Ecto neural progenitor cell (in vitro differentiated cells): ENCODE results near the gene B3GALNT1.

ENCODE experiments used
- DNase-seq: peaks from one replicate; pipeline ENCODE4 v3.0.0-alpha.2; 2018; ENCODE audit warnings: low spot score

The B3GALNT1 gene, protein sequence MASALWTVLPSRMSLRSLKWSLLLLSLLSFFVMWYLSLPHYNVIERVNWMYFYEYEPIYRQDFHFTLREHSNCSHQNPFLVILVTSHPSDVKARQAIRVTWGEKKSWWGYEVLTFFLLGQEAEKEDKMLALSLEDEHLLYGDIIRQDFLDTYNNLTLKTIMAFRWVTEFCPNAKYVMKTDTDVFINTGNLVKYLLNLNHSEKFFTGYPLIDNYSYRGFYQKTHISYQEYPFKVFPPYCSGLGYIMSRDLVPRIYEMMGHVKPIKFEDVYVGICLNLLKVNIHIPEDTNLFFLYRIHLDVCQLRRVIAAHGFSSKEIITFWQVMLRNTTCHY

DNA sequence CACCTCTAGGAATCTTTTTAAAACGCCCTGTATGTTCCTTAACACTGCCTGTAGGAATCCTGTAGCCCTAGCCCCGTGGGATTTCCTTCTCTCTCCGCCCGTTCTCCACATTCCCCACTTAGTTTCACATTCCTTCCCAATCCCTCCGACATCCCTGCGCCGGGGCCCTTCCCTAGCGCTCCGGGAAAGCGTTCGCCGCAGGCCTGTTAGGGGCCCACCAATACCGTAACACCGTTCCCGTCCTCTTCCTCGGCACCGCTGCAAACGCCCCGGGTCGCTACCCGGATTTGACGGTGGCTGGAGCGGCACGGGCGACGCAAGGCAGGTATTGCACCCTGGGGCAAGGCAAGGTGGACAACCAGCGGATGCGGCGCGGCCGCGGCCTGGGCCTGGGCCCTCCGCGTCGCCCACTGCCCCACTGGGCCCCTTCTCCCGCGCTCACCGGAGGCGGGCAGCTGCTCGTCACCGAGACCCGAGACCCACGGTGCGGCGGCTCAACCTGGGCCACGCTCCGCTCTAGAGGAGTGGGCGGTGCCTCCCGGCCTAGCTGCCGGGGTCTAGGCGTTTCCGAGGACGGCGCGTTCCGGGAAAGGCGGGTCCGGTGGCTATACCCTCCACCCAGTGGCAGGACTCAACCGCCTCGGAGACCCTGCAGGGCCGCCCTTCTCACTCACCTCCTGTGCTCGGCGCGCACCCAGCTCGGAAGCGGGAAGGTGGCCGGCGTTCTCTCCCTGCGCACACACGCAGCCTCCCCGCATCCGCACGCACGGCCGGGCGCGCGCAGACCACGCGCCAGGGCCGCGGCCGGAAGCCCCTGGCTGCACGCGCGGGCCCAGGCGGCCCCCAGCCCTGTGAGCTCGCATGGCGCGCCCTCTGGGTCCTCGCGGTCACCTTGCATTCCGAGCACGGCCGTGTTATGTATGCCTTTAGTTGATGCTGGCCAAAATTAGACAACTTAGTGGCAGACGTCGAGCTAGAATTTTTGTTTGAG lies at the start of gene B3GALNT1:
Gene B3GALNT1 (minus strand): TSS at position 789 of the 991 bp plus-strand sequence. CDS start 18,595 bp downstream, outside the sequence.
- peak; percentile 77 for DNase-seq

GRCh38 chr3:161153480-161153879 lies 48.3 kb upstream of the B3GALNT1 start:
- DNase-seq = no peak

DNA sequence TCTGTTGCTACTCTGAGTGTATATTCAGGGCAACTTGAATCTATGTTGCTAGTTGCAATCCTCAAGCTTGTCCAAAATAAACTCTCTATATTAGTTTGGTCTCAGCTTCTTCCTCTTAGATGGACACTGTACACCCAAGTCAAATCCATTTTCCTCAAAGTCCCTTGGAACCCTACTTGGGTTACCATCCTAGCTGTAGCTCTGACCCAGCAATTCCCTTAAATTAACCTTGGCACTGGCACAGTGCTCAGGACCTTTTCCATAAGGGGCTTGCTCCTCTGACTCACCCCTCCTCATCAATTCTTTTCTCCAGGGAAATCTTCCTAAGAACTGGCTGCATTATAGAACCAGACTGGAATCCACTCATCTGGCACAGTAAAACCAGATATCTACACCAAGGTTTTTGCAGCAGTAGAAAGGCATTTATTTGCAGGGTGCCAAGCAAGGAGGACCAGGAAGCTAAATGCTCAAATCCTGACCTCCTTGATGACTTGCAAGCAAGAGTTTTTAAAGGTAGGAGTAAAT lies 44.9 kb upstream of the B3GALNT1 start:
- DNase-seq = no peak

DNA sequence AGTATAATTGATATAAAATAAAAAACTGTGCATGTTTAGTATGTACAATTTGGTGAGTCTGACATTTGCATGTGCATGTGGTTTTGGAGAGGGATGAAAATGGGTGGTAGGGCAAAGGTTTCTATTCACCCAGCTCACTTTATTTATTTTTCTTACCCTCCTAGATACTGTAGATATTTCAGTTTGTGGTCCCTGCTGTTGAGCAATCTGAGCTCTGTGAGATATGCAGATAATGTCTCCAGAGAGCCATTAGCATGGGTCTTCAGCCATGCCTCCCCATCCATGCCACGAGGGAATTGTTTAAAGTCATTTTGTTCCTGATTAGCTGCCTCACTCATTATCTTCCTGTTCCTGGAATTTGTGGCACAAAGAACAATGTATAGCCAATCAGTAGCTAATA lies 44.4 kb upstream of the B3GALNT1 start:
- DNase-seq = no peak

GRCh38 chr3:161148832-161149475 lies 43.8 kb upstream of the B3GALNT1 start:
- DNase-seq = no peak

- DNase-seq = no peak
Measured at GRCh38 chr3:161142486-161142885, 37.3 kb upstream of the B3GALNT1 start.

DNA sequence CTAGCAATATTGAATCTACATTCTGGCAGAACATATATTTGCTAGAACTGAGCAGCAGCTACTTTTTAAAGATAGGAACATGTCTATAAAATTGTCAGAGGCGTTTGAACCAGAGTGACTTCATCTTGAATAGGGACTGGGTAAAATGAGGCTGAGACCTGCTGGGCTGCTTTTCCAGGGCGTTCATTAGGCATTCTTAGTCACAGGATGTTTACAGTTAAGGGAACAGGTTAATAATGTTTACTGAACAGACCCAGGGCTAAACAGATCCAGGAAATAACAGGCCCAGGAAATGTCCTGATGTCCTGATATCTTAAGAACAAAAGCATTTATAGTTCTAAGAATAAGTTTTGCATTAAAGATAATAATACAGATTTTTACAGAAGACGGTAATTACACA lies 34.5 kb upstream of the B3GALNT1 start:
- no peak for DNase-seq

- DNase-seq = no peak
Measured at GRCh38 chr3:161137260-161137659, 32.1 kb upstream of the B3GALNT1 start.

DNA sequence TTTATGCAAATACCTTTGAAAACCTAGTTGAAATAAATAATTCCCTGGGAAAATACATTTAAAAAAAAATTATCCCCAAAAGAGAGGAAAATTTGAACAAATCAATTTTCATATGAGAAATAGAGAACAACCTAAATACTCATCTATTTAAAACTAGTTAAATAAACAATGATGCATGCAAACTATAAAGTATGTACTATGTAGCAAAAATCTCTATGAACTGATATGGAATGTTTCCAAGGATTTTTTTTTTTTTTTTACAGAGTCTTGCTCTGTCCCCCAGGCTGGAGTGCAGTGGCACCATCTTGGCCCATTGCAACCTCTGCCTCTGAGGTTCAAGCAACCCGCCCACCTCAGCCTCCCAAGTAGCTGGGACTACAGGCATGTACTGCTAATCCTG lies 27.2 kb upstream of the B3GALNT1 start:
- no peak for DNase-seq

- no peak for DNase-seq
Measured at GRCh38 chr3:161126495-161126894, 21.3 kb upstream of the B3GALNT1 start.

- DNase-seq = no peak
Measured at GRCh38 chr3:161117646-161118045, 12.5 kb upstream of the B3GALNT1 start.

DNA sequence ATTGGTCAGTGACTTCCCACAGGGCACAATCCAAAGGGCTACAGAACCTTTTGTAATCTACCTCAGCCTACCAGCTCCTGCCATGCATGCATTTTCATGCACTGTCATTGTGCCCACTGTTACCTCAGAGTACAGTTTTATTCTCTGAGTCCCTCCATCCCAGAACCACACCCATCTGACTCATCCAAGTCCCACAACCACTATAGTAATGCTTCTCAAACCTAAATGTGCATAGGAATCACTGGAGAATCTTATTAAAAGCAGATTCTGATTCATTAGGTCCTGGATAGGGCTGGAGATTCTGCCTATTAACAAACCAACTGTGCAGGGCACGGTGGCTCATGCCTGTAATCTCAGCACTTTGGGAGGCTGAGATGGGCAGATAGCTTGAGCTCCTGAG lies 3.7 kb upstream of the B3GALNT1 start:
- DNase-seq = no peak

- DNase-seq = no peak
Measured at GRCh38 chr3:161107311-161107710, 2.2 kb upstream of the B3GALNT1 start.

GRCh38 chr3:161103776-161104385 lies 1.3 kb downstream of the B3GALNT1 start:
- no peak for DNase-seq

DNA sequence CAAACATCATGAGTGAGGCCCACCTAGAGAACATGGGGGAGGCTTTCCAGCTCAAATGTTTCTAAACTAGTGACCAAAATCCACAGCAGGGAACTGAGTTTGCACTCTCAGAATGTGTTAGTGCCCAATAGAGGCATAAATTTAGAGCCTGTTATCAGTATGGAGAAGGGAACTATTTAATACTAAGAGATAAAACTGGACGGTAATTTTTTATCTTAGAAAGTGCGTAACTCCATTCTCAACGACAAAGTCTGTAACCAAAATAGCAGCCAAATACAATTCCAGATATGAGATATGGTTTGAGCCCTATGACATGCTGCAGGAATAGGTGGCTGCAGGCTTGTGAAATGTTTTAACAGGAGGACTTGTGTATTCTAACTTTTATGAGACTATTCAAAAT lies 3.5 kb downstream of the B3GALNT1 start:
- no peak for DNase-seq

DNA sequence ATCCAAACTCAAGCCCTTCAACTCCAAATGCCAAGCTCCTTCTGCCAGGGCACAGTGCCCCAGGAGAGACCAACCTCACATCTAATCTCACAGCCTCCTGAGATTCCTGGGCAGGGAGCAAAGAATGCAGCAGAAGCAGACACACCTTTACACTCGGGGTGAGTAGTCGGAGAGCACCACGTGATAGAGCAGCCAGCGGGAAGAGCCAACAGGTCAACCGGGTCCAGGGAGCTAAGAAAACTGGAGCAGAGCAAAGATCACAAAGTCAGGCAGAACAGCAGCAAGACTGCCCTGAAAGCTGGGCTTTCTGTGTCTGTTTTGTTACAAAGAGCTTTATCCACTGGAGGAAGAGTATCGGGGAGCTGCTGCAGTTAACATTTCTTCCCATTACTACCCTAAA lies 4.2 kb downstream of the B3GALNT1 start:
- DNase-seq = no peak

- DNase-seq = no peak
Measured at GRCh38 chr3:161096771-161097367, 8.3 kb downstream of the B3GALNT1 start.

DNA sequence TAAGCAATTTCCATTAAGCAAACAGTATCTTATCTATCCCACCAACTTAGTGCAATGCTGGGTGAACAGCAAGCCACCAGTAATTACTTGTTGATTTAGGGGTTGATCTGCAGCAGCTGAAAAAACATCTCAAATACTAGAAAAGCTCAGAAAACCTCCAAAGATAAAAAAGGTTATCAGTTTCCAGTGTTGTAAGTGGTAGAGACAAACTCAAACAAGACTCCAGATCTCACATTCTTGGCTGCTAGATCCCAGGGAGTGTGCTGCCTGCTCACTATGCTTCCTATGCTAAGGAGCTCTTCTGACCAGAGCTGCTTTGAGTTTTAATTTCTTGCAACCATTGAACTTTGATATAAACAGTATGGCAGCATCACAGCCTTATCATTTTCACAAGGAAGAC lies 11.3 kb downstream of the B3GALNT1 start:
- DNase-seq = no peak

DNA sequence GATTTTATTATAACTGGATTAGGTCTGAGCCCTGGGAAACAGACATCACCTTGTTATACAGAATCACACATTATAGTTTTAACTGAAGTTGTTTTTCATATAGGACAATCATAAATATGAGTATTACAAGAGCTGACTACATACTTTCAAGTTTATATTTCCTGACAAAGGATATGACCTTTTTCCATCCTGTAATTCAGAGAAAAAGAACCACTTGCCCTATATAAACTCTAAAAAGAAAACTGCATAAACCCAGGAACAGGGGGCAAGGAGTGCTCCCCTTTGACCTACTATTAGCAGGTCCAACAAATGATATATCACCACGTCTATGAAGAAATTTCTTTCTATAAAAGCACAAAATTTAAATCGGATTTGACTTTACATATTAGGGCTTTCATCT lies 20.9 kb downstream of the B3GALNT1 start:
- DNase-seq = no peak

DNA sequence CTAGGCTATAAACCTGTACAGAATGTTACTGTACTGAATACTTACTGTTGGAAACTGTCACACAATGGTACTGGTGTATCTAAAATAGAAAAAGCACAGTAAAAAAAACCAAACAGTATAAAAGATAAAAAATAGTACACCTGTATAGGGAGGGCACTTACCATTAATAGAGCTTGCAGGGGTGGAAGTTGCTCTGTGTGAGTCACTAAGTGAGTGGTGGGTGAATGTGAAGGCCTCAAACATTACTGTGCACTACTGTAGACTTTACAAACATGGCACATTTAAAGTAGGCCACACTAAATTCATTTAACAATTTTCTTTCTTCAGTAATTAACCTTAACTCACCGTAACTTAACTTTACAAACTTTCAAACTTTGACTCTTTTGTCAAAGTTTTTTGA lies 22.0 kb downstream of the B3GALNT1 start:
- DNase-seq = no peak

DNA sequence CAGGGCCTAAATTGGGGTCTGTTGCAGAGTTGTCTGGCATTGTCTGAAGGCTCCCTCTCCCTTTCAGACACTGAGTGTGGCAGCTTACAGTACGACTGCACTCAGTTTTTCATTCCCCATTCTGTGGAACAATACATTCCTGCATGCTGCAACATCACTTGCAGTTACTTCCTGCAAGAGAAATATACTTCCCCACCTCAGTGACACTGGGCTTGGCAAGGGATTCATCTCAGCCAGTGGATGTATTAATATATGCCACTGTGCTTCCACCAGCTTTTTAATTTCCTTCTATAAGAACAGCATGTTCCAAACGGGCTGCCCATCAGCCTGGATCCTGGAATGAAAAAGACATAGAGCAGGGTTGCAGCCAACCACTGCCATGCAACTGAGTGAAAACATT lies 23.1 kb downstream of the B3GALNT1 start:
- DNase-seq = no peak
